ENCODE data around the gene ZER1. TPM values are rescaled to one million over a fixed set of nuclear protein-coding genes. Genes with fewer than 3 reads are reported as not detected.

ZER1 gene
- total RNA-seq, 2 donors from 2014 or later = 25.7 to 41.9 TPM

- H3K9me3 ChIP-seq = no peaks in the 10 kb centered on the region
- H3K4me1 ChIP-seq = peaks cover 49% of the 10 kb centered on the region
- intact Hi-C loops (cut with DNase I) = no loop called here
- H3K4me3 ChIP-seq = no peak overlapping the region
- ATAC-seq (no peak), DNase-seq (no peak)
- H3K27ac ChIP-seq = peak overlapping the region in 1 of 4 donors; percentile 96
- TF ChIP-seq CTCF (IDR thresholded peaks at IDR 0.05) (no peak), POLR2A (IDR thresholded peaks at IDR 0.05) (no peak)
- no peaks in the 10 kb centered on the region for H3K36me3 ChIP-seq (replicated peaks in 1 of 2; ENCODE audit: insufficient read depth in 1 of 2, low read depth in 2 of 2)
- 96 to 98% methylated on average over 4 of the region's 4 CpGs for WGBS, 2 donors
- no peaks in the 10 kb centered on the region for H3K27me3 ChIP-seq
Observed at GRCh38 chr9:128687453-128687852, 84.3 kb downstream of the ZER1 start.

GRCh38 chr9:128685636-128686489, 85.9 kb downstream of the ZER1 start:
- Histone ChIP-seq H3K9me3 (no peaks in the 10 kb centered on the region), H3K36me3 (replicated peaks in 1 of 2; ENCODE audit: insufficient read depth in 1 of 2, low read depth in 2 of 2) (no peaks in the 10 kb centered on the region), H3K4me1 (peaks cover 44% of the 10 kb centered on the region), H3K27ac (peak overlapping the region in 3 of 4 donors; percentile 83 to 95 (median 87)), H3K27me3 (no peaks in the 10 kb centered on the region), H3K4me3 (no peak overlapping the region)
- WGBS, 2 donors = 75 to 78% methylated on average over 15 to 17 of the region's 17 CpGs
- ATAC-seq (no peak), DNase-seq (peak in 1 of 4 donors; percentile 28)
- intact Hi-C loops (cut with DNase I) = no loop called here
- TF ChIP-seq CTCF (IDR thresholded peaks at IDR 0.05) (no peak), POLR2A (IDR thresholded peaks at IDR 0.05) (no peak)

- DNase-seq (peak; percentile 89 to 94 (median 92)), ATAC-seq (peak; percentile 70)
- Histone ChIP-seq H3K27ac (peak overlapping the region; percentile 83 to 97 (median 91)), H3K4me3 (peak overlapping the region; percentile 47 to 61), H3K27me3 (no peaks in the 10 kb centered on the region), H3K9me3 (no peaks in the 10 kb centered on the region), H3K4me1 (peaks cover 37% of the 10 kb centered on the region), H3K36me3 (replicated peaks in 1 of 2; ENCODE audit: insufficient read depth in 1 of 2, low read depth in 2 of 2) (no peaks in the 10 kb centered on the region)
- TF ChIP-seq CTCF (IDR thresholded peaks at IDR 0.05) (no peak), POLR2A (IDR thresholded peaks at IDR 0.05) (peak; percentile 79 to 98 (median 97))
- 1 to 4% methylated on average over 13 to 15 of the region's 15 CpGs for WGBS, 2 donors
- intact Hi-C loops (cut with DNase I) = no loop called here
Observed at GRCh38 chr9:128684325-128685199, 87.2 kb downstream of the ZER1 start.

GRCh38 chr9:128684065-128684324, 87.7 kb downstream of the ZER1 start:
- TF ChIP-seq CTCF (IDR thresholded peaks at IDR 0.05) (no peak), POLR2A (IDR thresholded peaks at IDR 0.05) (no peak)
- Histone ChIP-seq H3K9me3 (no peaks in the 10 kb centered on the region), H3K27me3 (no peaks in the 10 kb centered on the region), H3K4me1 (peaks cover 37% of the 10 kb centered on the region), H3K27ac (peak overlapping the region; percentile 83 to 97 (median 91)), H3K4me3 (peak overlapping the region; percentile 47 to 61), H3K36me3 (replicated peaks in 1 of 2; ENCODE audit: insufficient read depth in 1 of 2, low read depth in 2 of 2) (no peaks in the 10 kb centered on the region)
- intact Hi-C loops (cut with DNase I) = no loop called here
- WGBS, 2 donors = 0% methylated on average over 3 of the region's 3 CpGs
- DNase-seq (no peak), ATAC-seq (peak; percentile 0)

Measured in body of pancreas (tissue), 4 donors.